Measurements from ENCODE around the gene SLC25A6.

GRCh38 chrX:1392376-1393068, 609 bp upstream of the SLC25A6 start:
- TF ChIP-seq POLR2A (IDR thresholded peaks at IDR 0.05) (peak in 1 of 2 donors; percentile 21), CTCF (IDR thresholded peaks at IDR 0.05) (no peak), EP300 (IDR thresholded peaks at IDR 0.05) (peak in 1 of 2 donors; percentile 71)

Data from tibial nerve (tissue), 4 donors.